GM19372 (cell line): ENCODE results near the gene CFAP47.
"Not testable (repeated sequence)": the region's sequence is repeated elsewhere in the genome, so short reads cannot be mapped to it uniquely, and the experiment has no call there.

Experiments
- ATAC-seq: cut with Tn5 transposase; IDR thresholded peaks from one replicate; pipeline ENCODE4 v1.9.1; 2021; ENCODE audit warnings: mild to moderate bottlenecking, low read depth, moderate library complexity; ENCODE audit not compliant: unreplicated experiment

Gene CFAP47

DNA sequence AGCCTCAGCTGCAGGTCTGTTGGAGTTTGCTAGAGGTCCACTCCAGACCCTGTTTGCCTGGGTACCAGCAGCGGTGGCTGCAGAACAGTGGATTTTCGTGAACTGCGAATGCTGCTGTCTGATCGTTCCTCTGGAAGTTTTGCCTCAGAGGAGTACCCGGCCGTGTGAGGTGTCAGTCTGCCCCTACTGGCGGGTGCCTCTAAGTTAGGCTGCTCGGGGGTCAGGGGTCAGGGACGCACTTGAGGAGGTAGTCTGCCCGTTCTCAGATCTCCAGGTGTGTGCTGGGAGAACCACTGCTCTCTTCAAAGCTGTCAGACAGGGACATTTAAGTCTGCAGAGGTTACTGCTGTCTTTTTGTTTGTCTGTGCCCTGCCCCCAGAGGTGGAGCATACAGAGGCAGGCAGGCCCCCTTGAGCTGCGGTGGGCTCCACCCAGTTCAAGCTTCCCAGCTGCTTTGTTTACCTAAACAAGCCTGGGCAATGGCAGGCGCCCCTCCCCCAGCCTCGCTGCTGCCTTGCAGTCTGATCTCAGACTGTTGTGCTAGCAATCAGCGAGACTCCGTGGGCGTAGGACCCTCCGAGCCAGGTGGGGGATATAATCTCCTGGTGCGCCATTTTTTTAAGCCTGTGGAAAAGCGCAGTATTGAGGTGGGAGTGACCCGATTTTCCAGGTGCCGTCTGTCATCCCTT is 315.4 kb downstream of the CFAP47 start:
- ATAC-seq = not testable (repeated sequence)

GRCh38 chrX:36241397-36241796 is 321.9 kb downstream of the CFAP47 start:
- ATAC-seq = no peak

- no peak for ATAC-seq
Observed at GRCh38 chrX:36266155-36266554, 346.6 kb downstream of the CFAP47 start.

GRCh38 chrX:36310136-36310535 is 390.6 kb downstream of the CFAP47 start:
- no peak for ATAC-seq

GRCh38 chrX:36314303-36314702 is 394.8 kb downstream of the CFAP47 start:
- no peak for ATAC-seq

GRCh38 chrX:36334572-36334971 is 415.0 kb downstream of the CFAP47 start:
- ATAC-seq = no peak

- ATAC-seq = no peak
Observed at GRCh38 chrX:36336751-36337150, 417.2 kb downstream of the CFAP47 start.

DNA sequence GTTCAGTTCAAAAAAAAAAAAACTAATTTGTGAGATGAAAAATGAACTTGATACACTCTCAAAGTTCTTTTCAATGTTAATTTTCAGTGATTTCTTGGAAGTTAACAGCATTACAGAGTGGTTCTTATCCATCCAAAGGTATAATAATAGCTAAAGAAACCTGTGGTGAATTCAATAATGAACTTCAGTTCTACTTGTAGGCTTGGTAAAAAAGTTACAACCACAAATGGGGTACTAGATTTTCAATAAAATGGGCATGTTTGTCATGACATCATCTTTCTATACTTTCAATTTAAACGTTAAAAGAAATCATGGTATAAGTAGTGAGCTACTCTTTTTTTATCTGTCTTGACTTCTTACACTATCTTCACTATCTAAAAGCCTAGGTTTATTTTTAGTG is 424.8 kb downstream of the CFAP47 start:
- ATAC-seq = no peak

DNA sequence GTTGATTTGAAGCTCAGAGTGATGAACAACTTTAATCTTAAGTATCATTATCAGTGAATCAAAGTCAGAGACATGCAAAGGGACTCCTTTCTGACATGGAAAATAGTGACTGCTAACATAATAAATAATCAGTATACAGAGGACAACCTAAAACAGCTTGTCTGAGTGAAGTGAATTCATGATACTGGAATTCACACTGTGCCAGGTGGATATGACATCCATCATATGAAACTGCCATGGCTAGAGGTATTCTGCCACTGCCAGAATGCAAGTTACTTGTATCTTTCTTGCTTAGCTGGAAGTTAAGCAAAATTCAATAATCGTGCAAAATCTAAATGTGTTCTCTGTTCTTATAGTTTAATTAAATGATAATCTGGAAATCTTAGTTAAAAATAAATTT is 429.0 kb downstream of the CFAP47 start:
- no peak for ATAC-seq

DNA sequence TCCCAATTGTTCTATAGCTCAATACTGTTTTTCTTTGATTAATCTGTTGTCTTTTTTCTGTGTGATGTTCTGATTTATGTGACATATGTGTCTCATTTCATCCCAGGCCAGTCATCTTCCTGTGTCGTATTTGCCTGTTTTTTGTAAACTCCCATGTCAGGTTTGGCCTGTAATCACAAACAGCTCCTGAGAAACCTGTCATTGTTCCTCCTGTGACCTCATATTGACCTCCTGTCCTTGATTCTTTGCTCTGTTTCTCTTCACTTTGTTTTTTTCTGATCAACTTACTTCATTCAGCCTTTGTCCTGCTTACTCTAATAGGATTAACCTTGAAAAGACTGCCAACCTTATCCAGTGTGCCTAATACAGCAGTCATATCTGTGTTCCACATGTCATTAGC is 438.3 kb downstream of the CFAP47 start:
- ATAC-seq = no peak

DNA sequence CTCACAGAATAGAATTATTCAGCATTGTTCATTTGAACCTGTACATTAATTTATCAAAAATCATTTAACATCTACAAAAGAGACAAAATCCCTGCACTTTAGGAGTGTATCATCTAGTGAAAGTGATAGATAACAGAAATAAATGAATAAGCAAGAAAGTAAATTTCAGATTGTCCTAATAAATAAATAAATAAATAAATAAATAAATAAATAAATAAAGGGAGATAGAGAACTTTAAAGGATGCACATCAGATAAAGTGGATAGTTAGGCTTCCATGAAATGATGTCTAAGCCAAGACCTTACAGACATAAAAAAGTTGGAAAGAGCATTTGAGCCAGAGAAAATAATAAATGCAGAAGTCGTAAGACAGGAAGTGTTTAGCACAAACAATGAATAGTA is 444.7 kb downstream of the CFAP47 start:
- ATAC-seq = no peak

- ATAC-seq = no peak
Observed at GRCh38 chrX:36383495-36383894, 464.0 kb downstream of the CFAP47 start.

- ATAC-seq = no peak
Observed at GRCh38 chrX:36388901-36389300, 469.4 kb downstream of the CFAP47 start.

DNA sequence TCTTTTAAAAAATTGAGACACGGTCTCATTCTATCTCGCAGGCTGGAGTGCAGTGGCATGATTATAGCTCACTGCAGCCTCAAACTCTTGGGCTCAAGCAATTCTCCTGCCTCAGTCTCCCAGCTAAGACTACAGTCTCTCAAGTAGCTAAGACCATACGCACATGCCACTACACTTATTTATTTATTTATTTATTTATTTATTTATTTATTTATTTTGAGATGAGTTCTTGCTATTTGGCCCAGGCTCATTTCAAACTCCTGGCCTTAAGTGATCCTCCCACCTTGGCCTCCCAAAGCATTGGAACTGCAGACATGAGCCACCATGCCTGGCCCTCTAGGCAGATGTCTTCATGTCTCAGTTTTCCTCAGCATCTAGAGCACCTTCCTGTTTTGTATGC is 482.2 kb downstream of the CFAP47 start:
- no peak for ATAC-seq

DNA sequence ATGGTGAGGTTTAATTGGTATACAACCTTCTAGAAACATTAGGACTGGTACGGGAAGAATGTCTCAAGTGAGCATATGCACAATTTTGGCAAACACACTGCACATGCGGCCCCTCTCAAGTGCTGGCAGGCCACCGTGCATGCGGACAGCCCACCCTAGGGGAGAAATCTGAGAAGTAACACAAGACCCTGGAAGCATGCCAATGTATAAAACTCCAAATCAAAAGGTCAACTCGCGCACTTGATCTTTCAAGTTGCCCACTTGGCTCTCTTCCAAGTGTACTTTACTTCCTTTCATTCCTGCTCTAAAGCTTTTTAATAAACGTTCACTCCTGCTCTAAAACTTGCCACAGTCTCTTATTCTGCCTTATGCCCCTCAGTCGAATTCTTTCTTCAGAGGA is 488.3 kb downstream of the CFAP47 start:
- no peak for ATAC-seq

GRCh38 chrX:36414056-36414455 is 494.5 kb downstream of the CFAP47 start:
- no peak for ATAC-seq

DNA sequence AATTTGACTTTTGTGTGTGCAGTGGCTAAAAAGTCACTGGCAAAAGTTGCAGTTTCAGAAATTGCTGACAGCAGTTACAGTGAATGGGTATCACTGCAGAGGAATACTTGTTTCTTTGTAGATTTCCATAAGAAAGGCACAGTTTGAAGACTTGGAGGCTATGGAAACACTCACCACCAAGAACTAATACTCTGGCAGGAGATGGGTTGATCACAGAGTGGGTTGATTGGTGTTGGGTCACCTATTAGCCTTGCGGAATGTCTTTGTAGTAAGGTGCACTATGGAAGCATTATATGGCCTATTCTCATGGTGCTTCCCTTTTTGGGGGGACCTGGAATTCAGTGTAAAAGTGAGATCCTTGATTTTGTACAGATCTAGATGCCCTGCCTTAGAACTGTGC is 502.8 kb downstream of the CFAP47 start:
- ATAC-seq = no peak

GRCh38 chrX:36431819-36432218 is 512.3 kb downstream of the CFAP47 start:
- no peak for ATAC-seq

DNA sequence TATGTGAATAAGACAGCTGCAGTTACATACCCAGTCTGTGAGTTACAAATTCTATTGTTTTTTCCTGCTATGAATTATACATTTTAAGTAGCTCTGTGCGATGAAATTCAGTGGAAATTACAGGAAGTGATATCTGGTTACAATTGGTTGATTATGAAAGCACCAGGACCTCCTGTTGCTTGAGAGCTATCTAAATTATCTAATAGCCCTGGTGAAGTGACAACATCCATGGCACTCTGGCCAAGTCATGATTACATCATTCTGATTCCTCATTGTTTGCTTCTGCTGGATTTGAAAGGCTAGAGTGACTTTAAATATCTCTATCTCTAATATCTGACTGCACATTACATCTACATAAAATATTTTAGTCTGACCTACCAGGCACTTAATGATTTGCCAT is 515.0 kb downstream of the CFAP47 start:
- ATAC-seq = no peak
